Calu3 (cell line): Measurements from ENCODE around the gene KLF6. TPM values are rescaled to one million over a fixed set of nuclear protein-coding genes. Genes with fewer than 3 reads are reported as not detected.
A peak's percentile ranks its signal among the peaks of the same experiment; 100 is the strongest.

Experiments
- Bru-seq: library from RNA; stranded (reverse); fragments of 400-500 nt; gene quantifications from one replicate; lab custom pipeline; 2021; lab: Mats Ljungman, UMichigan
- BruChase-seq, 2 experiments: library from RNA; stranded (reverse); fragments of 400-500 nt; gene quantifications; one replicate each; lab custom pipeline; 2021; lab: Mats Ljungman, UMichigan
- BruUV-seq: library from RNA; stranded (reverse); fragments of 400-500 nt; replicated peaks from 2 replicates; lab custom pipeline; 2021; lab: Mats Ljungman, UMichigan
- CTCF ChIA-PET: fragments of 300-600 bp; sonication (Branson Sonifier 250); formaldehyde crosslinking; loops from one replicate; lab custom pipeline; 2022; ENCODE audit warnings: antibody characterized with exemption; lab: Charles Lee
- DNase-seq: peaks from one replicate; pipeline ENCODE4 v3.0.0; 2022
- H3K27ac Mint-ChIP-seq: one replicate; pipeline ENCODE4 v1.8.0; 2022; ENCODE audit warnings: mixed read lengths; ENCODE audit not compliant: unreplicated experiment
- H3K27me3 Mint-ChIP-seq: one replicate; pipeline ENCODE4 v1.8.0; 2022; ENCODE audit warnings: mixed read lengths; ENCODE audit not compliant: unreplicated experiment
- H3K36me3 Mint-ChIP-seq: one replicate; pipeline ENCODE4 v1.8.0; 2022; ENCODE audit warnings: mild to moderate bottlenecking, moderate library complexity, mixed read lengths; ENCODE audit not compliant: insufficient read depth, unreplicated experiment
- H3K4me1 Mint-ChIP-seq: one replicate; pipeline ENCODE4 v1.8.0; 2022; ENCODE audit warnings: mild to moderate bottlenecking, low read depth, mixed read lengths; ENCODE audit not compliant: unreplicated experiment
- H3K4me3 Mint-ChIP-seq: one replicate; pipeline ENCODE4 v1.8.0; 2022; ENCODE audit warnings: mild to moderate bottlenecking, low read depth, moderate library complexity, mixed read lengths; ENCODE audit not compliant: unreplicated experiment
- H3K9me3 Mint-ChIP-seq: one replicate; pipeline ENCODE4 v1.8.0; 2022; ENCODE audit warnings: low read depth, mixed read lengths; ENCODE audit not compliant: unreplicated experiment
- intact Hi-C: fragments of 100-400 bp; cut with micrococcal nuclease; formaldehyde crosslinking; loops from one replicate; pipeline ENCODE4 v1.10.0; 2022; ENCODE audit not compliant: unreplicated experiment
- long read RNA-seq: library from polyadenylated mRNA; stranded (forward); transcript quantifications from one replicate; pipeline ENCODE4 v2.0.0, GENCODE V29; 2022
- total RNA-seq: library from RNA; stranded (reverse); gene quantifications from 2 replicates; pipeline ENCODE4 v1.2.3, GENCODE V29; 2022
- TF ChIP-seq, protein P1 (sequence below): fragments of 200-600 bp; IDR thresholded peaks from one replicate; pipeline ENCODE4 v1.8.0; 2022; ENCODE audit warnings: antibody characterized with exemption; ENCODE audit not compliant: unreplicated experiment

The KLF6 gene
- total RNA-seq (140 and 161 TPM in 2 replicates), Bru-seq, nascent RNA (percentile 100 among the genes with signal in this experiment), BruChase-seq, experiment 1, labeled RNA remaining after a 6-hour chase (percentile 89 among the genes with signal in this experiment), BruChase-seq, experiment 2, labeled RNA remaining after a 2-hour chase (percentile 93 among the genes with signal in this experiment)
- long read RNA-seq, full-length matches to known transcripts: 54 of 76 reads
- long read RNA-seq, partial matches to known transcripts: 5 of 76 reads
- long read RNA-seq, other reads (novel, unspliced or antisense): 17 of 76 reads

DNA sequence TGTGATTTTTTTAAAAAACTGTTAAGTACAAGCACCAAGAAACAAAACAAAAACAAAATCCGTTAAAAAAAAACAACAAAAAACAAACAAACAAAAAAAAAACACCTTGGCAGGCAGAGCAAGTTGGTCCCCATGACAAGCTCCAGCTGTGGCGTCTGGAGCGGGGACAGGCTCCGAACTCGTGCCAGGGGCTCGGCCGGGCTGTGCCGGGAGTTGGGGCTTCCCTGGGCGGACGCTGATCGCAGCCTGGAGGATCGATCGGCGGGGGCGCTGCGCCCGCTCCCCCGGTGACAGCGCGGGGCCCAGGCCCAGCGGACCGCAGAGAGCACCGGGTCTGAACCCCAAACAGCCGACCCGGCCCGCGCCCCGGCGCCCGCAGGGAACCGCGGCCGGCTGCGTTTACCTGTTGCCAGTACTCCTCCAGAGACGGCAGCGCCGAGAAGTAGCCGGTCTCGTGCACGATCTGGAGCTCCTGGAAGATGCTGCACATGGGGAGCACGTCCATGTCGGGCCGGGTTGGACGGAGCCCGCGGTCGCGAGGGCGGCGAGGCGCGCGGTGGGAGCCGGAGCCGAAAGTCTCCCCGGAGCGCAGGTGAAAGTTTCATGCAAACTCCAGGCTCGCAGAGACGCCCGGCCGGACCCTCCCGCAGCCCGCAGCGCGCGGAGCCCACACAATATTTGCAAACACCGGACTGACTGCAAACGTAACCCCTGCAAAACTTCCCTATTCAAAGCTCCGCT lies at the start of gene KLF6:
Gene KLF6 (minus strand): TSS at position 700 of the 741 bp plus-strand sequence. CDS start 195 bp downstream, at position 505.
- Mint-ChIP-seq H3K4me1 (peaks cover 41% of the 10 kb centered on the region), H3K36me3 (peaks cover 75% of the 10 kb centered on the region), H3K9me3 (no peaks in the 10 kb centered on the region), H3K4me3 (peak within 1 kb of the TSS; percentile 98), H3K27me3 (peaks cover 14% of the 10 kb centered on the region), H3K27ac (peak within 1 kb of the TSS; percentile 100)
- no TSS peak for BruUV-seq
- TF ChIP-seq, protein P1, sequence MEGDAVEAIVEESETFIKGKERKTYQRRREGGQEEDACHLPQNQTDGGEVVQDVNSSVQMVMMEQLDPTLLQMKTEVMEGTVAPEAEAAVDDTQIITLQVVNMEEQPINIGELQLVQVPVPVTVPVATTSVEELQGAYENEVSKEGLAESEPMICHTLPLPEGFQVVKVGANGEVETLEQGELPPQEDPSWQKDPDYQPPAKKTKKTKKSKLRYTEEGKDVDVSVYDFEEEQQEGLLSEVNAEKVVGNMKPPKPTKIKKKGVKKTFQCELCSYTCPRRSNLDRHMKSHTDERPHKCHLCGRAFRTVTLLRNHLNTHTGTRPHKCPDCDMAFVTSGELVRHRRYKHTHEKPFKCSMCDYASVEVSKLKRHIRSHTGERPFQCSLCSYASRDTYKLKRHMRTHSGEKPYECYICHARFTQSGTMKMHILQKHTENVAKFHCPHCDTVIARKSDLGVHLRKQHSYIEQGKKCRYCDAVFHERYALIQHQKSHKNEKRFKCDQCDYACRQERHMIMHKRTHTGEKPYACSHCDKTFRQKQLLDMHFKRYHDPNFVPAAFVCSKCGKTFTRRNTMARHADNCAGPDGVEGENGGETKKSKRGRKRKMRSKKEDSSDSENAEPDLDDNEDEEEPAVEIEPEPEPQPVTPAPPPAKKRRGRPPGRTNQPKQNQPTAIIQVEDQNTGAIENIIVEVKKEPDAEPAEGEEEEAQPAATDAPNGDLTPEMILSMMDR: no peak
- intact Hi-C loops: loop anchor here (1.0 to 10.0 kb wide), 3 partner anchors 22 to 890 kb away; no protein-coding TSS in a partner anchor
- CTCF ChIA-PET: interaction anchor here (0.6 to 1.6 kb wide), 5 partner anchors 21 to 586 kb away, joined by 3 to 7 read pairs (median 6); no protein-coding TSS in a partner anchor
- DNase-seq: peak; percentile 38

DNA sequence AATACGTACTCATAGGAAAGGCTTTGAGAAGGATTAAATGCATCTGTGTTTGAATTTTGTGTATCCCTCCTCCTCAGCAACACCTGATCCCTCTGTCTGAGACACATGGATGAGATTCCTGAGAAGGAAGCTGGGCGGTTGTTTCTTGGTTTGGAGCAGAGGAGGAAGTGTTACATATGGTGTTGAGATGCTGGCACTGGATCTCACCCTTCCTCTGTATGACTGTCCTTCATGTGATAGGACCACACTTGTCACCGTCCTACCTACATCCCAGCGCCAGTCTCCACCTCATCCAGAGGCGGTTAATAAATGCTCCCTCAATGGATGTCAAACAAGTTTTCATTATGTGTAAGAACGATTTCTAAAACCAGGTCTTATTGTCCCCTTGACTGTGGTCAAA lies 49.4 kb upstream of the KLF6 start:
- Mint-ChIP-seq H3K9me3 (no peaks in the 10 kb centered on the region), H3K27me3 (no peaks in the 10 kb centered on the region), H3K36me3 (no peaks in the 10 kb centered on the region), H3K27ac (no peak overlapping the region), H3K4me3 (no peak overlapping the region), H3K4me1 (peaks cover 14% of the 10 kb centered on the region)
- TF ChIP-seq, protein P1: no peak
- no peak for DNase-seq
- intact Hi-C loops: no loop called here
- CTCF ChIA-PET: interaction anchor here (0.6 kb wide), 1 partner anchor 542 kb away, joined by 3 read pairs; no protein-coding TSS in a partner anchor
- no TSS peak for BruUV-seq

DNA sequence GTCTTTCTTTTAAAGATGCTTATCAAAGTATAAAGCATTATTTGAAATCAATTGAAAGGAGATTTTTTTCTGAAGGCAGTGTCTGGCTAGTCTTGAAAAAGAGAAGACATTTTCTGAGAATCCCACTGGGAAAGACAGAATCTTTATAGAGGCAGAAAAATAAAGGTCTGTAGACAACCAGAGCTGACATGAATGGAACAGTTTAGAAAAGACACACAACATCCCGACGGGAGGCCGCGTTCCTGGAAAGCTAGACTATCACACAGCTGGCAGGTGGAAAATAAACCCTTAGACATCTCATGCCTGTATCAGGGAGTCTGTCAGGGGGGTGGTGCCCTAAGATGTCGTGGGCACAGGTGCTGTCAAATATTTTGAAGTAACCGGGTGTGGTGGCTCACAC lies 48.0 kb upstream of the KLF6 start:
- BruUV-seq: no TSS peak
- TF ChIP-seq, protein P1: no peak
- Mint-ChIP-seq H3K27me3 (no peaks in the 10 kb centered on the region), H3K27ac (no peak overlapping the region), H3K4me1 (peaks cover 22% of the 10 kb centered on the region), H3K9me3 (no peaks in the 10 kb centered on the region), H3K36me3 (peaks cover 12% of the 10 kb centered on the region), H3K4me3 (no peak overlapping the region)
- CTCF ChIA-PET: no interaction called here
- intact Hi-C loops: no loop called here
- no peak for DNase-seq

- H3K27me3 Mint-ChIP-seq: no peaks in the 10 kb centered on the region
- H3K27ac Mint-ChIP-seq: no peak overlapping the region
- no peak for DNase-seq
- intact Hi-C loops: no loop called here
- H3K9me3 Mint-ChIP-seq: no peaks in the 10 kb centered on the region
- H3K36me3 Mint-ChIP-seq: peaks cover 12% of the 10 kb centered on the region
- TF ChIP-seq, protein P1: no peak
- CTCF ChIA-PET: interaction anchor here (0.7 kb wide), 1 partner anchor 958 kb away, joined by 4 read pairs; no protein-coding TSS in a partner anchor
- H3K4me1 Mint-ChIP-seq: peaks cover 23% of the 10 kb centered on the region
- BruUV-seq: no TSS peak
- no peak overlapping the region for H3K4me3 Mint-ChIP-seq
Observed at GRCh38 chr10:3832022-3832786, 47.2 kb upstream of the KLF6 start.
